ENCODE results near the gene CERS4.
"Not testable (repeated sequence)": the region's sequence is repeated elsewhere in the genome, so short reads cannot be mapped to it uniquely, and the experiment has no call there.

CERS4 gene

DNA sequence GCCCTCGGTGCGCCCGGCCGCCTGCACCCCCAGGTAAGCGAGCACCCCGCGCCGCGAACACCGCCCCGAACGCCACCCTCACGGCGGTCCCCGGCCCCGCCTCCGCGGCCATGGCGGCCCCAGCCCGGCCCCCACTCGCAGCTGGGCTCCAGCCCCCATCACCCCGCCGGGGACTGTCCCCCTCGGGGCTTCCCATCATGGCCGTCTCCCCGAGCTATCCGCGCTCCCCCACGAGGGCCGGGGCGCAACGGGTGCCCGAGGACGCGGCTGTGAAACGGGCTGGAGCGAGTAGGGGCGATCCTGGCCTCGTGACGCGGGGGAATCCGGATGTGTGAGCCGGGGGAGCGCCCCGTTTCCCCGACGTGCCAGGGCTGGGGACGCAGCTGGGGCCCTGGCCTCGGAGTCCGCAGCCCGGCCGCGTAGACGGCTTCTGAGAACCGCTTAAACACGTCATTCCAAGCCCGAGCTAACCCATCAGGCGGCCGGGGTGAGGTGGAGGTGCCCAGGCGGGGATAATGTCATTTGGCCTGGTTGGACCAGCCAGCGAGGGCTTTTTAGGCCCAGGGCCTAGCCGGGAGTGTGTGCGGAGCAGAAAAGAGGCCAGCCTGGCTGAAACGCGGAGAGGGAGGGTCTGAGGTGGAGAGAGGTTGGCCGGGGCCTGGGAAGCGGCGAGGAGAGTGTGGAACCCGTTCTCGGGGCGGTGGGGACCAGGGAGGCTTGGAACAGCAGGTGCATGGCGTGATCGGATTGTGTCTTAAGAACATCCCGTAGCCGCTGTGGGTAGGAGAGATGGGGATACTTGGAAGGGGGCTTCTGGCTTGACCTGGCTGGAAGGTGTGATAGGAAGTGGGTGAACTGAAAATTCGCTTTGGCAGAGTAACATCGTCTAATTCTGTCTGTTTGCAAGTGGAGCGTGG is 550 bp downstream of the CERS4 start:
- DNase-seq (ENCODE audit: low read depth in 3 of 3) = peak; percentile 55 to 70 (median 57)

DNA sequence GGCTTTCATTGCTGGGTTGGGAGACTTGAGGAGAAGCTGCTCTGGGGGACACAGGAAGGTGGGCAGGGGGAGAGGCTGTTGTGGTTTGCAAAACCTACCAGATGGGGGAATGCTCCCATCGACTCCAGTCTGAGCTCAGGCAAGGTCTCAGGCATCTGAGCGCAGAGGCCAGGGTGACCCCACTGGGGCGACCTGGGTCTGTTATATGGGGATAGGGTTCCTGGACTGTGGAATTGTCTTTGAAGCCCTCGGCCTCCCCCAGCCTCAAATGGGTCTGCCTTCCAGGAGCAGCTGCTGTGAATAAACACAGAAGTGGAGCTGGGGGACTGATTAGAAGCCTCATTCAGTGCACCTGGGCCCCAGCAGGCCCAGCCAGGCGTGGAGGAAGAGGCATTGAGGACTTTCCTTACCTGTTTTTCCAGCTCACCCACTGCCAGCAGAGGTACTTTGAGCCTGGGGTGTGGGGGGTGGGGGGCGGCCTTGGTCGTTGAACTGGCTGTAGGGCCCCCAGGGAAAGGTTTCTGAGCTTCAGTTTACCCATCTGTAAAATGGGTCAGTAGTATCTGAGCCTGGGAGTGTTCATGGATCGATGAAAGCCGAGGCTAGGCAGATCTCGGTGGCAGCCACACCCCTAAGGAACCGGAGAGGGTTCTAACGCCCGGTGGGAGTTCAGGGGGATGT is 1.4 kb downstream of the CERS4 start:
- DNase-seq (ENCODE audit: low read depth in 3 of 3) = no peak

DNA sequence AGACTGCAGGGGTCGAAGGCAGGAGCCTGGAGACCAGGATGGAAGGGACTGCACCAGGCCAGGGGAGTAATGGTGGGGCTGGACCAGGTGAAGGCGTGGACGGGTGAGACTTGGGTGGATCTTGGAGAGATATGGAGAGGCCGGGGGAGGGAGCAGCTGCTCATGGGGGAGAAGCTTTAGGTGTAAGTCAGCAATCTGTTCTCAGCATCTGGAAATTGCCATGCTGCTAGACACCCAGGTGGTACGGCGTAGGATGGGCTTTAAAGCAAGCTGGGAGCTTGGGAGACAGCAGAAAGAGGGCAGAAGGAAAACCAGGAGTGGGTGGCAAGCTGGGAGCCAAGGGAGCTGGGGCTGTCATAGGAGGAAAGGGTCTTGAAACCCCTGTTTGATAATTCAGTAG is 3.0 kb downstream of the CERS4 start:
- DNase-seq (ENCODE audit: low read depth in 3 of 3) = no peak

DNA sequence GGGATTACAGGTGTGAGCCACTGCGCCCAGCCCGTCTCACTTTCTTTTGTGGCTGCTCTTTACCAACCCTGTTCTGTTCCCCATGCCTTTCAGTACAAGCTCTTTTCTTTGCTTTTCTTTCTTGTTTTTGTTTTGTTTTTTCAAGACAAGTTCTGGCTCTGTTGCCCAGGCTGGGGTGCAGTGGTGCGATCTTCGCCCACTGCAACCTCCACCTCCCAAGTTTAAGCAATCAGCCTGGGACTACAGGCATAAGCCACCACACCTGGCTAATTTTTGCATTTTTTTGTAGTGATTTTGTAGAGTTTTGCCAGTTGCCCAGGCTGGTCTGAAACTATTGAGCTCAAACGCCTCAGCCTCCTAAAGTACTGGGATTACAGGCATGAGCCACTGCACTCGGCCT is 3.7 kb downstream of the CERS4 start:
- no peak for DNase-seq (ENCODE audit: low read depth in 3 of 3)

DNA sequence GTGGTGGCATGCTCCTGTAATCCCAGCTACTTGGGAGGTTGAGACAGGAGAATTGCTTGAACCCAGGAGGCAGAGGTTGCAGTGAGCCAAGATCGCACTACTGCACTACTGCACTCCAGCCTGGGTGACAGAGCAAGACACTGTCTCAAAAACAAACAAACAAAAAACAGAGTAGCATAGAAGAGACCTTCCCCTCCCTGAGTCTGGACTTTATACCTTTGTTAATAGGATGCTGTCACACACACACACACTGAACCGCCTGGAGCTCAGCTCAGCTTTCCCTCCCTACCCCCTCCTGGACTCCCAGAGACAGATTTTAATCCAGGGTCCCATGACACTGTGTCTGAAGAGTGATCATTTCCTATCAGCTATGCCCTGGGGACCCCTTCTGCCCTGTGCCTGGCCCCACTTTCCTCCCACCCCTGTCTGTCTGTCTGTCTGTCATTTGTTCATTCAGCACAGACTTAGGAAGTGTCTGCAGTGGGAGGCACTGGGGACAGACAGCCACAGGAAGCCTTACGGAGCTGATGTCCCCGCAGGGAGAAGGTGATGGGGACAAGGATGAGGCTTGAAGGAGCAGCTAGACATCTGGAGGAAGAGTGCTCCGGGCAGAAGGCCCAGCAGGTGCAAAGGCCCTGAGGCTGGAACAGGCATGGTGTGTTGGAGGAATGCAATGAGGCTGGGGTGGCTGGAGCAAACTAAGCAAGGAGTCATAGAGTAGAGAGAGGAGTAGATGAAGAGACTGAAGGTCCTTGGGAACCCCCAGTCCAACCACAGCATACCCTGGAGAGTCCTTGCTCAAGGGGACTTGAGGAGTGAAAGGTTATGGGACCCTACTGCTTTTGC is 4.9 kb downstream of the CERS4 start:
- no peak for DNase-seq (ENCODE audit: low read depth in 3 of 3)

DNA sequence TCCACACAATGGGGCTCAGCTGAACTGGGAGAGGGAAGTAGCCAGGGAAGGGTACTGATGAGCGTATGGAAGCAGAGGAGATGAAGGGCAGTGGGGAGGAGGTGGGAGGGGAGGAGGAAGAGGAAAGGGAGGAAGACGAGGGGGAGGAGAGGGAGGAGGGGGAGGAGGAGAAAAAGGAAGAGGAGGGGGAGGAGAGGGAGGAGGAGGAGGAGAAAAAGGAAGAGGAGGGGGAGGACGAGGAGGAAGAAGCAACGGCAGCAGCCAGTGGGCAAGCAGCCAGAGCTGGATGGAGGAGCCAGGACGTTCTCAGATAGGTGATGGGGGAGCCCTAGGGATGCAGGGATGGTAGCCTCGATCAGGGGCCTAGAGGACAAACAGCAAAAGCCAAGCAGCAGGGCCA is 5.6 kb downstream of the CERS4 start:
- DNase-seq (ENCODE audit: low read depth in 3 of 3) = no peak

DNA sequence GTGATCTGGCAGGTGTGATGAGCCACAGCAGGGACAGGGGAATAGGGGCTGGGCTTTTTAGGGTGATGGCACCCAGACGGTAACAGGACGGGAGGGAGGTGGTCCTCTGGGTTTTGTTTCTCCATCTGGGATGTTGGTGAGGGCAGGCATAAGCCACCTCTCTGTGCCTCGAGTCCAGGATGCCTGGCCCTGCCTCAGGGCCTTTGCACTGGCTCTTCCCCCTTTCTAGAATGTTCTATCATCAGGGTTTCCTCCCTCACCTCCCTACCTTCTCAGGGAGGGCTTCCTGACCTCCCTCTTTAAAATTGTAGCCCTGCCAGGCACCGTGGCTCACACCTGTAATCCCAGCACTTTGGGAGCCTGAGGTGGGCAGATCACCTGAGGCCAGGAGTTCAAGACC is 6.6 kb downstream of the CERS4 start:
- DNase-seq (ENCODE audit: low read depth in 3 of 3) = no peak

DNA sequence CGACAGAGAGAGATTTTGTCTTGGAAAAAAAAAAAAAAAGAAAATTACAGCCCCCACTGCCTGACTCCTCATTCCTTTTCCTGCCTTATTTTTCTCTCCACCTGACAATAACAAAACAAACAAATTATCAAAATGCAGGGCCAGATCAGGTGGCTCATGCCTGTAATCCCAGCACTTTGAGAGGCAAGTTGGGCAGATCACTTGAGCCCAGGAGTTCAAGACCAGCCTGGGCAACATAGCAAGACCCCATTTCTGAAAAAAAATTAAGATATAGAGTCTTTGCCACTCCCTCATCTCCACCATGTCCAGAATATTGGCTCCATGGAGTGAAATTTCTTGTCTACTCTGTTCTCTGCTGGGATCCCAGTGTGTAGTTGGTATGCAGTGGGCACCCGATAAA is 7.2 kb downstream of the CERS4 start:
- no peak for DNase-seq (ENCODE audit: low read depth in 3 of 3)

DNA sequence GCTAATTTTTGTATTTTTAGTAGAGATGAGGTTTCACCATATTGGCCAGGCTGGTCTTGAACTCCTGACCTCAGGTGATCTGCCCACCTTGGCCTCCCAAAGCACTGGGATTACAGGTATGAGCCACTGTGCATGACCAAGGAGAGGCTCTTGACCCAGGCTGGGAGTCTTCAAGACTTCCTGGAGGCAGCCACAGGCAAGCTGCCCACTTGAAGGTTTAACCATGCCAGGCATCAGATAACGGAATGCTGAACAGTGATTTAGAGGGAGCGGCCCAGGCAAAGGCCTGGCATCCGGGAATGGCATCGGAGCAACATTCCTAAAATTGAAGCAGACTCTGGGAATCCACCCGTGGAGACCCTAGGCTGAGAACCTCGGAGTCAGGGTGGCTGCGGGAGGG is 9.0 kb downstream of the CERS4 start:
- DNase-seq (ENCODE audit: low read depth in 3 of 3) = not testable (repeated sequence)

DNA sequence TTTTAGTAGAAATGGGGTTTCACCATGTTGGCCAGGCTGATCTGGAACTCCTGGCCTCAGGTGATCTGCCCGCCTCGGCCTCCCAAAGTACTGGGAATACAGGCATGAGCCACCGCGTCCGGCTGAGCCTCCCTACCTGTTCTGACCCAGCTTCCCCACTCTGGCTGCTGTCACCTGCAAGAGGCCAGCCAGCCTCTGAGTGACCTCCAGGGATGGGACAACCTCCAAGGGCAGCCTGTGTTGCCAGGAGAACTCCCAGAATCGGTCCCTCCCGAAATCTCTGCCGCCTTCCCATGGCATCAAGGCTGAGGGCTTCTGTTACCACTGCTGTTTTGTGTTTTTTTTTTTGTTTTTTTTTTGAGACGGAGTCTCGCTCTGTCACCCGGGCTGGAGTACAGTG is 11.3 kb downstream of the CERS4 start:
- no peak for DNase-seq (ENCODE audit: low read depth in 3 of 3)

DNA sequence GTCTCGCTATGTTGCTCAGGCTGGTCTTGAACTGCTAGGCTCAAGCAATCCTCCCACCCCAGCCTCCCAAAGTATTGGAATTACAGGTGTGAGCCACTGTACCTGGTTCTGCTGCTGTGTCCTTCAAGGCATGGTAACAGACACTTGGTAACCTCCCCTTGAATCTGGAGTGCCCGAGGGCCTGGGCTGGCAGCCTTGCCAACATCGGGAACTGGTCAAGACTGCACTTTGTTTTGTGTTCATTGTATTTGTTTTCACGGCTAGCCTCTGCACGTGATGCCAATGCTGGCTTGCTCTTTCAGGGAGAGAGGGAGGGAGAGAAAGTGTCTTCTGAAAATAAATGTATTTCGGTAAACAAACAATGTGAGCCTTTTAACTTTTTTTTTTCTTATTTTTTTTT is 12.0 kb downstream of the CERS4 start:
- no peak for DNase-seq (ENCODE audit: low read depth in 3 of 3)

DNA sequence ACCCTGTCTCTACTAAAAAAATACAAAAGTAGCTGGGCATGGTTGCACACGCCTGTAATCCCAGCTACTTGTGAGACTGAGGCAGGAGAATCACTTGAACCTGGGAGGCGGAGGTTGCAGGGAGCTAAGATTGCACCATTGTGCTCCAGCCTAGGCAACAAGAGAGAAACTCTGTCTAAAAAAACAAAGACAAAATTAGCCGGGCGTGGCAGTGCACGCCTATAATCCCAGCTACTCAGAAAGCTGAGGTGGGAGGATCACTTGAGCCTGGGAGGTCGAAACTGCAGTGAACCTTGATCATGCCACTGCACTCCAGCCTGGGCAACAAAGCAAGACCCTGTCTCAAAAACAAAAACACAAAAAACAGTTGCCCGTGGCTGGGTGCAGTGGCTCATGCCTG is 14.3 kb downstream of the CERS4 start:
- not testable (repeated sequence) for DNase-seq (ENCODE audit: low read depth in 3 of 3)

DNA sequence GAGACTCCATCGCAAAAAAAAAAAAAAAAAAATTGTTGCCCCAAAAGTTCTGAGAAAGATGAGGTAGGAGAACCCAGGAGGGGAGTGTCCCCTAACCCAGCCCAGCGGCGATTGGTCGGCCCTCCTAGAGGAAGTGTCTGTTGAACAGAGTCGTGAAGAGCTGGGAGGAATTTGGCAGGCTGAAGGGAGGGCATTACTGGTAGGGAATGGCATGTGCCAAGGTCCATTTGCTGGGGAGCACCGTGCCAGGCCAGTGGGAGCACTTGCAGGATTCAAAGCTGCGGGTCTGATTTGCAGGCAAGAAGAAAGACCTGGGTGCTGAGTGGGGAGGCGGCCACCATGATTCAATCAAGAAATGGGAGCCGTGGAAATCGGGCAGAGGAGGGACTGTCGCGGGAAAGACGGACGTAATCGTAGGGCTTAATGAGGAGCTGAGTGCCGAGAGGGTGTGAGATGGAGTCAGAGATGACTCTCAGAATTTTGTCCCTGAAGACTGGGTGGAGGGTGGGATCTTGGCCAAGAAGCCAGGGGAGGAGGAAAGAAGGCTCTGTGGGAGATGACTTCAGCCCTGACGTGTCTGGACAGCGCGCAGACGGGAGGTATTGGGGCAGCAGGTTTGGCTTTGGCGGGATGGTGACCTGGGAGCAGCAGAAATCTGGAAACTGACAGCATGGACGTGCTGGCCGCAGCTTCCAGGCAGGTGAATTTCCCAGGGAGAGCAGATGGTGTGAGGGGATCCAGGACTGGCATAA is 15.4 kb downstream of the CERS4 start:
- DNase-seq (ENCODE audit: low read depth in 3 of 3) = no peak

DNA sequence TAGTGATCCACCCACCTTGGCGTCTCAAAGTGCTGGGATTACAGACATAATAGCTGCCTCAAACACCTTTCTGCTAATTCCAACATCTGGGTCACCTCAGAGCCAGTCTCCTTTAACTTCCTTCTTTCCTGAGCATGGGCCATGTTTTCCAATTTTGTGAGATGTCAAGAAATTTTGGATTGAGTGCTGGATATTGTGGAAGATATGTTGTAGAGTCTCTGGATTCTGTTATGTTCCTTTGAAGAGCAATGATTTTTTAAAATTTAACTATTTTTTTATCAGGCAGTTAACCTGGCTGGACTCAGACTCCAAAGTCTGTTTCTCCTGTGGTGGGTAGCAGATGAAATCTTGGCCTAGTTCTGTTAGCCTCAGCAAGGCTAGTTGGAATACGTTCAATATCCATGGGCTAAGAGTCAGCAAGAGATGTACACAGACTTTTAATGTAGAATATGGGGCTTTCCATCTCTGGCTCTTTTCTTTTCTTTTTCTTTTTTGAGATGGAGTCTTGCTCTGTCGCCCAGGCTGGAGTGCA is 22.0 kb downstream of the CERS4 start:
- no peak for DNase-seq (ENCODE audit: low read depth in 3 of 3)

DNA sequence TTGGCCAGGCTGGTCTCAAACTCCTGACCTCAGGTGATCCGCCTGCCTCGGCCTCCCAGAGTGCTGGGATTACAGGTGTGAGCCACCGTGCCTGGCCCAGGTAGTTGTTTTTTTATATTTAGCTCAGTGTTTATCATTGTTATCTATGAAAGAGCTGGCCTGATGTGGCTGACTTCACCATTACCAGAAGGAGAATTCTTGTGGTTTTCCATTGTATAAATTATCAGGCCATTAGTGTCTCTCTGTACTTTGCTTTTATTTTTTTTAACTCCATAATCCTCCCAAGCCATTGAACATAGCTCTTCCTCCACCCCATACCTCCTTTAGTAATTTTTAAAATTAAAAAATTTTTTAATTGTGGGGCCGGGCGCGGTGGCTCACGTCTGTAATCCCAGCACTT is 24.2 kb downstream of the CERS4 start:
- no peak for DNase-seq (ENCODE audit: low read depth in 3 of 3)

DNA sequence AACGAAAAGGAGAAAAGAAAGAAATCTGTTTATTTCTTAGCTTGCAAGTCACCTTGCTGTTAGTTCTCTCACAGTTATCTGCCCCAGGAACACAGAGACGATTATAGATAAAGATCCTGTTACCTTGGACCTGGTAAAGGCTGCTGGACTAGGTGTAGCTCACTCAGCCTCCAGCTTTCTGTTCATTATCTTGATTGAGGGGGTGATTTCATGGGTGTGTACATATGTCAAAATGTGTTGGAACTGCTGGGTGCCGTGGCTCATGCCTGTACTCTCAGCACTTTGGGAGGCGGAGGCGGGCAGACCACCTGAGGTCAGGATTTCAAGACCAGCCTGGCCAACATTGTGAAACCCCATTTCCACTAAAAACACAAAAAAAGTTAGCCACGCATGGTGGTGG is 27.9 kb downstream of the CERS4 start:
- DNase-seq (ENCODE audit: low read depth in 3 of 3) = no peak

DNA sequence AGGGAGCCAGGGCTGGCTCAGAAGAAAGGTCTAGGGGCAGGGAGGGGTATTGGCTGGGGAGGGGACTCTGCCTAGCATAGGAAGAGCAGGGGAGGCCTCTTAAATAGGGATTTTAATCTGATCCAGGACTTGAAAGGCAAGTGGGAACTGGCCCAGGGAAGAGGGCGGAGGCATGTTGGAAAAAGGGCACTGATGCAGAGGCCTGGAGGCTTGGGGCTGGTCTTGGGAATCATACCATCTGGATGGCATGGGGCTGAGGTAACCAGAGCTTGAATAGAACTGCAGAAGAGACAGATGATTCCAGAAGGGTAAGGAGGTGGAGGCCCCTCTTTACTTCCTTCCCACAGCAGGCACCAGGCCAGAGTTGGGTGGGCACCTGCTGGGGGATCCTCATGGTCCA is 29.1 kb downstream of the CERS4 start:
- DNase-seq (ENCODE audit: low read depth in 3 of 3) = no peak

DNA sequence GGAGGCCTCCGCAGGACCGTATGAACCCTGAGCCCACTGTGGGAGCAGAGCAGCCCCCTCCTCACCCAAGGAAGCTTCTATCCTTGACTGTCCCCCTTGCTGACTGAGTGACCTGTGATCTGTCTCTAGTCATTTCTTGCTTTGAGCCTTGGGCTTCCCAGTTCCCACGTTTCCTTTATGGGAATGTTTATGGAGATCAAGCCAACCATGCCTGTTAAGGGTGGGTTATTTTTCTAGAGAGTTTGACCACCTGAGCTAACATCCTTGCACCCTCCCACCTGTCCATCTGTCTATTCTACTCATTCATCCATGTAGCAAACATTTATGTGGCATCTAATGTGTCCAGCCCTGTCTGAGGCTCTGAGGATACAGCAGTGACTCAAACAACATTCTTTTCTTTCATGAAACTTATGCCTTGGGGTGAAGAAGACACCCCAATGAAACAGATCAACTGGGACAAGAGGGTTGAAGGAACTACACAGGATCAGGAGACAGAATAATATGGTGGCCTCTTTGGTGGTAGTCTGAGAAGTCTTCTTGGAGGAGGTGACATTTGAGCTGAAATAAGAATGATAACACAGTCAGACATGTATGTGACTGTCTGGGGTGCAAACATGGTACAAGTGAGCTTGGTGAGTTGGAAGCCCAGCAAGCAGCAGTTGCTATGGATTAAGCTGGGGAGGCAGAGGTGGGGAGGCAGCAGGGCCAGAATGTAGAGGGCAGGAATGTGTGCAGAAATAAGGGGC is 30.5 kb downstream of the CERS4 start:
- no peak for DNase-seq (ENCODE audit: low read depth in 3 of 3)

DNA sequence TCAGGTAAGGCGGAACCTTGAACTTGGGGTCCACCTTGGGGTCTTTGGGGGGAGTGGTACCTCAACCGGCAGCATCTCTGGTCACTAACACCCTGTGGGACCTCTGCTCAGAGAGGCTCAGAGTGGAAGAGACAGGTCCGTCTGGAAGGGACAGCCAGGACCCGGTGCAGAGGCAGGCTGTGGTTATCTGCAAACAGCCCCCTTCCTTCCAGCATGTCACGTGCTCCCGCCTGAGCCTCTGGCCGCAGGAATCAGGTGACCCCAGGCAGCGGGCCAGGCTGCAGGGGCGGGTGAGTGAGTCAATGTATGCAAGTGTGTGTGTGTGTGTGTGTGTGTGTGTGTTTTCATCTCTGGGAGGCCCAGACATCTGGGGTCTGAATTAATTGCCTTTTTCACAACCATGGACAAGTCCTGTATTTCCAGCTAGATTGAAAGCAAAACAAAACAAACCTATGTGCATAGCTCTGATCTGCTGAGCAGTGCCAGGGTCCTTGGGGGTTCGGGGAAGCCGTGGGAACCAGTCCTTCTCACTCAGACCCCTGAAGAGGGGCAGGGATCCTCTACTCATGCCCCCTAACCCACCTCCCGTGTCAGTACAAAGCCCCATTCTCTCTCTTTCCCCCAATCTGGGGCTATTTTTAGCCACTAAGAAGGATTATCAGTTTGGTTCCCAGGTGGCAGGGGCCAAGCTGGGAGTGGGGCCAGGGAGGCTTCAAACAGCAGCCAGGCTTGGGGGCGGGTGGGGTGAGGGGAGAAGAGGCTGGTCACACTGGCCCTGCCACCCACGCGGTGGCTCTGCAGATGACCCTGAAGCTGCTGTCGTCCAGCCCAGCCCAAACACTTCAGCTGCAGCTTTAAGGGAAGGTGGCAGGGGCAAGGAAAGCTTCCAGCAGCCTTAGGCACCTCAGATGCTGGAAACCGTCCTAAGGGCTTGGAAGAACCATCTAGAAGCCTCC is 31.4 kb downstream of the CERS4 start:
- no peak for DNase-seq (ENCODE audit: low read depth in 3 of 3)

DNA sequence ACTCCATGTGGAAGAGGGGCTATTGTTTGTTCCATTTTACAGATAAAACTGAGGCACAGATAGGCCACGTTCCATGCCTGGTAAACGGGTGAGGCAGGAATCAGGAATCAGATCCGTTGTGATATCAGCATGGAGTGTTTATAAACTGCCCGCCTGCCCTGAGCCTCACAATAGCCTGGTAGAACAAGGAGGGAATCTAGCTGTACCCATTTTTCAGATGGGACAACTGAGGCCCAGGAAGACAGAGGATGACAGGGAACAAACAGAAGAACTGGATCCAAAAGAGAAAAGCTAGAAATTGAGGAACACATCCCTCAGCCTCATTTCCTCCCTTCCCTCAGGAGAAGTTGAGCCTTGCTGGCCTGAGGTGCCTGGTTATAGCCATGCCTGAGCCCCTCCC is 32.5 kb downstream of the CERS4 start:
- no peak for DNase-seq (ENCODE audit: low read depth in 3 of 3)

Data from stimulated activated CD4-positive, alpha-beta T cell treated with anti-CD3 and anti-CD28 coated beads, TNF-alpha, amount 100 ng/mL, for 4 hours (primary cell).